BE2C (cell line): Measurements from ENCODE around the gene MGAT4A.

Source experiments
- DNase-seq: peaks from one replicate; pipeline ENCODE4 v3.0.0-alpha.2; 2020
- H3K27me3 ChIP-seq: fragments of 250-450 bp; sonication (Bioruptor Pico); 2 replicates; pipeline ENCODE4 v1.5.1; 2020; ENCODE audit warnings: mild to moderate bottlenecking
- H3K36me3 ChIP-seq: fragments of 250-450 bp; sonication (Bioruptor Pico); 2 replicates; pipeline ENCODE4 v1.5.1; 2020; ENCODE audit warnings: mild to moderate bottlenecking
- H3K4me1 ChIP-seq: fragments of 250-450 bp; sonication (Bioruptor Pico); 2 replicates; pipeline ENCODE4 v1.5.1; 2020
- H3K4me3 ChIP-seq: 2 replicates; pipeline ENCODE4 v1.5.1; 2011; ENCODE audit warnings: low read depth, low read length
- H3K9me3 ChIP-seq: fragments of 250-450 bp; sonication (Bioruptor Pico); 2 replicates; pipeline ENCODE4 v1.5.1; 2020
- CTCF ChIP-seq: IDR thresholded peaks from 2 replicates; pipeline ENCODE4 v1.5.1; 2012; ENCODE audit warnings: mild to moderate bottlenecking, low read depth, low read length

MGAT4A gene

GRCh38 chr2:98710734-98711133, 20.2 kb downstream of the MGAT4A start:
- Histone ChIP-seq H3K27me3 (no peaks in the 10 kb centered on the region), H3K9me3 (no peaks in the 10 kb centered on the region), H3K4me3 (no peak overlapping the region), H3K36me3 (no peaks in the 10 kb centered on the region), H3K4me1 (no peaks in the 10 kb centered on the region)
- no peak for TF ChIP-seq CTCF
- DNase-seq = no peak

DNA sequence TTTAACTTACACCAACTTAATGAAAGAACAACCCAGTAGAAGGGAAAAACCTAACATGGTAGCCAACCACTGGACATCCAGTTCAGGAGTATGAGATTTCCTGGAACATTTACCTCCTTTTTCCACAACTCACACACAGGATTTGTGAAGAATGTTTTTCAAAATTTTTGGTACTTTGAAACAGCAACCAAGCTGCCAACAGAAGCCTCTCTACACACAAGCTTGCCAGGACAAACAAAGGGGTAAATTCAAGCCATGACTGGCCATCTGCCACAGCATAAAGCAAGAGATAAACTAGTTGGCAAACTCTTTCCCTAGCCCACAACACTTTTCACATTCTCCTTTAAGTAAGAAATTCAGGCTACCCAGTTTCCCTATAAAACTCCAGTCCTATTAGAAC, 21.4 kb downstream of the MGAT4A start:
- H3K4me1 ChIP-seq = no peaks in the 10 kb centered on the region
- no peak overlapping the region for H3K4me3 ChIP-seq
- no peaks in the 10 kb centered on the region for H3K27me3 ChIP-seq
- no peak for TF ChIP-seq CTCF
- no peaks in the 10 kb centered on the region for H3K9me3 ChIP-seq
- H3K36me3 ChIP-seq = no peaks in the 10 kb centered on the region
- DNase-seq = no peak

DNA sequence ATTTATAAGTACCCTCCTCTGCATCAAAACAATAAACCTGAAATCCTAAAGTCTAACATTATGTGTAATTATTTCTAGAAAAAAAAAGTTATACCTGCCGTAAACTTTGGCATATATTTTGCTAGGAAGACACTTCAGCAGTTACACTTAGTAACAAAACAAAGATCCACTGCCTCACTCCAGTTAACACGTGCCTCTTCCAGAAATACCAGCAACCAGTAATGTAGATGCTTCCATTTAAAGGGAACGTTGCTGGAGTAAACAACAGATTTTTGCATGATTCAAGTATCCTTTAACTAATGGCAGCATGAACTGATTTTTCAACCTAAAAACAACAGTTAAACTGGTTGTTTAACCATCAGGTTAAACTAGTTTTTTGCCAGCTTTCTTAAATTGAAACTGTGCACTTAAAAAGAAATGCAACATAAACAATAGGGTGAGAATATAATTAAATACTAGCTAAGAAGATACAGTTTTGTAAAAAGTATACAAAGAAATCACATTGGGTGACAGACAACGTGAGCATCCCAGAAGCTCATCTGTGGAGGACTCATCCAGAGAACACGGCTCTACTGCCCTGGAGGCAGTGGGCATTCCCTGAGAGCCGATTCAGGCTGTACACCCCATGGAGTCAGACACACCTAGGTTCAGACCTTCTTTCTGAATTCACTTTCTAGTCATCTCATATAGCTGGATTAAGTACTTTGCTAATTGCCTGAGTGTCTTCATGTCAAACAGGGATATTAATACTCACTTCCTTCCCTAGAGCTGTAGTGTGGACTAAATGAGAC, 22.3 kb downstream of the MGAT4A start:
- Histone ChIP-seq H3K27me3 (no peaks in the 10 kb centered on the region), H3K36me3 (no peaks in the 10 kb centered on the region), H3K4me3 (no peak overlapping the region), H3K9me3 (no peaks in the 10 kb centered on the region), H3K4me1 (no peaks in the 10 kb centered on the region)
- no peak for TF ChIP-seq CTCF
- no peak for DNase-seq

- DNase-seq = no peak
- Histone ChIP-seq H3K9me3 (no peaks in the 10 kb centered on the region), H3K4me1 (no peaks in the 10 kb centered on the region), H3K36me3 (no peaks in the 10 kb centered on the region), H3K4me3 (no peak overlapping the region), H3K27me3 (no peaks in the 10 kb centered on the region)
- TF ChIP-seq CTCF = no peak
Measured at GRCh38 chr2:98706591-98706990, 24.3 kb downstream of the MGAT4A start.

- no peaks in the 10 kb centered on the region for H3K4me1 ChIP-seq
- no peaks in the 10 kb centered on the region for H3K36me3 ChIP-seq
- H3K27me3 ChIP-seq = no peaks in the 10 kb centered on the region
- no peaks in the 10 kb centered on the region for H3K9me3 ChIP-seq
- TF ChIP-seq CTCF = no peak
- no peak for DNase-seq
- no peak overlapping the region for H3K4me3 ChIP-seq
Measured at GRCh38 chr2:98705333-98705617, 25.7 kb downstream of the MGAT4A start.

GRCh38 chr2:98704499-98705332, 26.2 kb downstream of the MGAT4A start:
- Histone ChIP-seq H3K27me3 (no peaks in the 10 kb centered on the region), H3K36me3 (no peaks in the 10 kb centered on the region), H3K4me1 (no peaks in the 10 kb centered on the region), H3K9me3 (no peaks in the 10 kb centered on the region), H3K4me3 (no peak overlapping the region)
- TF ChIP-seq CTCF = no peak
- DNase-seq = no peak
